Measurements from ENCODE around the gene ZC3H12A.

DNA sequence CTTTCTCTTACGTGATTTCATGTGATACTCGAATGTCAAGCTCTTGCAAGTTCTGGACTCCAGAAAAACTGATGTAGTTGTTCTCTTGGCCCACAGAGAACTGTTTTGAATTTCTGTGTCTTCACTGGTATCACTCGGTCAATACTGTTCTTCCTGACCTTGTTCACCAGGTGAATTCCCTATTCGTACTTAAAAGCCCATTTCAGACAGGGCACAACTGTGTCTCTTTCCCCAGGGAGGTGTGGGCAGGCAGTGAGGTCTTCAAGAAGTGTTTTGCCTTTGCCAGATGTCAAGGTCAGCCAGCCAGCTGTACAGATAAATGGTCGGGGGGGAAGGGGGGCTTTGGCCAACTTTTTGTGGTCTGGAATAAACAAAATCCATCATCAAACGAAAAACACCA, 27.5 kb upstream of the ZC3H12A start:
- no peak for TF ChIP-seq POLR2A (IDR thresholded peaks at IDR 0.05)
- TF ChIP-seq, protein P1, sequence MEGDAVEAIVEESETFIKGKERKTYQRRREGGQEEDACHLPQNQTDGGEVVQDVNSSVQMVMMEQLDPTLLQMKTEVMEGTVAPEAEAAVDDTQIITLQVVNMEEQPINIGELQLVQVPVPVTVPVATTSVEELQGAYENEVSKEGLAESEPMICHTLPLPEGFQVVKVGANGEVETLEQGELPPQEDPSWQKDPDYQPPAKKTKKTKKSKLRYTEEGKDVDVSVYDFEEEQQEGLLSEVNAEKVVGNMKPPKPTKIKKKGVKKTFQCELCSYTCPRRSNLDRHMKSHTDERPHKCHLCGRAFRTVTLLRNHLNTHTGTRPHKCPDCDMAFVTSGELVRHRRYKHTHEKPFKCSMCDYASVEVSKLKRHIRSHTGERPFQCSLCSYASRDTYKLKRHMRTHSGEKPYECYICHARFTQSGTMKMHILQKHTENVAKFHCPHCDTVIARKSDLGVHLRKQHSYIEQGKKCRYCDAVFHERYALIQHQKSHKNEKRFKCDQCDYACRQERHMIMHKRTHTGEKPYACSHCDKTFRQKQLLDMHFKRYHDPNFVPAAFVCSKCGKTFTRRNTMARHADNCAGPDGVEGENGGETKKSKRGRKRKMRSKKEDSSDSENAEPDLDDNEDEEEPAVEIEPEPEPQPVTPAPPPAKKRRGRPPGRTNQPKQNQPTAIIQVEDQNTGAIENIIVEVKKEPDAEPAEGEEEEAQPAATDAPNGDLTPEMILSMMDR (IDR thresholded peaks at IDR 0.05): no peak

Data from gastroesophageal sphincter (tissue), 3 donors.